GM12891 (cell line): Measurements from ENCODE around the gene ZMYM3.

Experiments used
- POLR2A ChIP-seq: IDR thresholded peaks from 2 replicates; pipeline ENCODE4 v1.6.1; 2011; ENCODE audit warnings: low read depth, low read length, control low read depth
- POLR2AphosphoS5 ChIP-seq: IDR thresholded peaks from 2 replicates; pipeline ENCODE4 v1.6.1; 2011; ENCODE audit warnings: low read depth, low read length, control low read depth
- TAF1 ChIP-seq: IDR thresholded peaks from 2 replicates; pipeline ENCODE4 v1.6.1; 2011; ENCODE audit warnings: low read depth, low read length, control low read depth

DNA sequence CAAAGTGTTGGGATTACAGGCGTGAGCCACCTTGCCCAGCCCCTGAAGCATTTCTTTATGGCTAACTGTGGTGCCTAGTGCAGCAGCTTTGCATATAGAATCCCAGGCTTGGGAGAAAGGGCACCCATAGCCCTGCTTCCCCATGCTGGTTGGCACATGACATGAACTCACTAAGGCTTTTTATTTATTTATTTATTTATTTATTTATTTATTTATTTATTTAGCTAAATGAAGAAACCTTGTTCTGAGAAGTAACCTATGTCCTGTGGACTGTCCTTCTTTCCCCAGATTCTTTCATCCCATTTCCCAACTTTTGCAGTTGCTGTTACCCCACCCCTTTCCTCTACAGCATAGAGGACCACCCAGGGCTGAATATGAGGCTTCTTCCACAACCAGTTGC lies 32.8 kb downstream of the ZMYM3 start:
- TF ChIP-seq POLR2A (no peak), POLR2AphosphoS5 (no peak), TAF1 (no peak)
